Measurements from ENCODE around the gene KRT24. TPM values are rescaled to one million over a fixed set of nuclear protein-coding genes. Genes with fewer than 3 reads are reported as not detected.
A peak's percentile ranks its signal among the peaks of the same experiment; 100 is the strongest.

Gene KRT24
- polyA plus RNA-seq, 1 experiment, result not detected

DNA sequence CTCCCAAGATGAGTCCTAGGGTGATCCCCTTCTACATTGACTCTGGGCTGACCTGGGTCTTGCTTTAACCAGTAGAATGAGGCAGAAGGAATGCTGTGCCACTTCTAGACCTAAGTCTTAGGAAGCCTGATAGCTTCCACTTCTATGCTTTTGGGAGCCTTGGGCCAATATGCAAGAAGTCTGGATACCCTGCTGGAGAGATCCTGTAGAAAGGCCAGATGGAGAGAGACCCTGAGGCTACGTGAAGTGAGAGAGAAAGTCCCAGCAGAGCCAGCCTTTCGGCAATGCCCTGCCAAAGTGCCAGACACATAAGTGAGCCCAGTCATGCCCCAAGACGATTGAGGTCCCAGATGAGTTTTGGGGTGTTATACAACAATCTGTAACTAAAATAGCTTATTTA is 40.3 kb downstream of the KRT24 start:
- no peak for DNase-seq (ENCODE audit: low read depth, low spot score)
- ChIA-PET CTCF (no interaction called here), POLR2A (no interaction called here)
- Histone ChIP-seq H3K27me3 (ENCODE audit: control insufficient read depth, insufficient read depth, low read length) (peaks cover 30% of the 10 kb centered on the region), H3K27ac (ENCODE audit: low read depth, low read length) (no peak overlapping the region), H3K4me3 (ENCODE audit: low read depth, low read length) (no peak overlapping the region), H3K9me3 (ENCODE audit: control insufficient read depth, insufficient read depth, low read length) (no peaks in the 10 kb centered on the region)
- TF ChIP-seq, protein P1, sequence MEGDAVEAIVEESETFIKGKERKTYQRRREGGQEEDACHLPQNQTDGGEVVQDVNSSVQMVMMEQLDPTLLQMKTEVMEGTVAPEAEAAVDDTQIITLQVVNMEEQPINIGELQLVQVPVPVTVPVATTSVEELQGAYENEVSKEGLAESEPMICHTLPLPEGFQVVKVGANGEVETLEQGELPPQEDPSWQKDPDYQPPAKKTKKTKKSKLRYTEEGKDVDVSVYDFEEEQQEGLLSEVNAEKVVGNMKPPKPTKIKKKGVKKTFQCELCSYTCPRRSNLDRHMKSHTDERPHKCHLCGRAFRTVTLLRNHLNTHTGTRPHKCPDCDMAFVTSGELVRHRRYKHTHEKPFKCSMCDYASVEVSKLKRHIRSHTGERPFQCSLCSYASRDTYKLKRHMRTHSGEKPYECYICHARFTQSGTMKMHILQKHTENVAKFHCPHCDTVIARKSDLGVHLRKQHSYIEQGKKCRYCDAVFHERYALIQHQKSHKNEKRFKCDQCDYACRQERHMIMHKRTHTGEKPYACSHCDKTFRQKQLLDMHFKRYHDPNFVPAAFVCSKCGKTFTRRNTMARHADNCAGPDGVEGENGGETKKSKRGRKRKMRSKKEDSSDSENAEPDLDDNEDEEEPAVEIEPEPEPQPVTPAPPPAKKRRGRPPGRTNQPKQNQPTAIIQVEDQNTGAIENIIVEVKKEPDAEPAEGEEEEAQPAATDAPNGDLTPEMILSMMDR (IDR thresholded peaks at IDR 0.05; ENCODE audit: low read depth, low read length), result no peak

DNA sequence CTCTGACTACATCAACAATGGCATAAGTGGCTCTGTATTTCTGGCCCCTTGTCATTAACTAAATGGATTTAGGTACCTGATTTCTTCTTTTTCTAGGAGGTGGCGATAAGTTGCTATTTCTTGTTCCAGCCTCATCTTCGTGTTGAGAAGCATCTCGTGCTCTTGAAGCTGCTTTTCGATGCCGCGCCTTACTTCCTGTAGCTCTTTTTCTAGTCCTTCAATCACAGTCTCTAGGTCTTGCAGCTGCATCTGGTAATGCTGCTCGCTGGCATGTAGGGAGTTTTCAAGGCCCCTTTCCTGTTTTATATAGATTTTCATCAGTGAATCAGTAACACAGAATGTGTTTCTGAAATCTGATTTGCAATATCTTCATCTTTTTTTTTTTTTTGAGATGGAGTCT is 43.6 kb downstream of the KRT24 start:
- DNase-seq (ENCODE audit: low read depth, low spot score), result no peak
- H3K27ac ChIP-seq (ENCODE audit: low read depth, low read length), result no peak overlapping the region
- ChIA-PET CTCF (interaction anchor here (0.7 kb wide), 1 partner anchor 15 kb away, joined by 3 read pairs; no protein-coding TSS in a partner anchor), POLR2A (no interaction called here)
- H3K9me3 ChIP-seq (ENCODE audit: control insufficient read depth, insufficient read depth, low read length), result no peaks in the 10 kb centered on the region; the same call in 1 of the 2 replicates
- no peak overlapping the region for H3K4me3 ChIP-seq (ENCODE audit: low read depth, low read length)
- peaks cover 20% of the 10 kb centered on the region for H3K27me3 ChIP-seq (ENCODE audit: control insufficient read depth, insufficient read depth, low read length)
- TF ChIP-seq, protein P1 (IDR thresholded peaks at IDR 0.05; ENCODE audit: low read depth, low read length), result no peak

DNA sequence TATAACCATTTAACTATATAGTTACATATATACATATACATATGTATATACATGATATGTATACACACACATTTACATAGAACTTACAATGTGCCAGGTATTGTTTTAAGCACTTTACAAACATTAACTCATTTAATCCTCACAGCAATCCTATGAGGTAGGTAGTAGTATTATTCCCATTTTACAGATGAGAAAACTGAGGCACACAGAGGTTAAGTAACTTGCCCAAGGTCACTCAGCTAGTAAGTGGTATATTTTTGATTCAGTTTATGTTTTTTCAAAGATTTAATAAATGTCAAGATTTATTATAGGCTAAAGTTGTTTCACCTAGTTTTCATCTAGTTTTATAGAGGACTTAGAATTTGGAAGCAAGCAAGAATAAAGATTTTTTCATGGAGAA is 45.2 kb downstream of the KRT24 start:
- TF ChIP-seq, protein P1 (IDR thresholded peaks at IDR 0.05; ENCODE audit: low read depth, low read length), result no peak
- DNase-seq (ENCODE audit: low read depth, low spot score), result no peak
- ChIA-PET CTCF (no interaction called here), POLR2A (no interaction called here)
- Histone ChIP-seq H3K27ac (ENCODE audit: low read depth, low read length) (no peak overlapping the region), H3K9me3 (ENCODE audit: control insufficient read depth, insufficient read depth, low read length) (no peaks in the 10 kb centered on the region; the same call in 1 of the 2 replicates), H3K27me3 (ENCODE audit: control insufficient read depth, insufficient read depth, low read length) (peaks cover 12% of the 10 kb centered on the region), H3K4me3 (ENCODE audit: low read depth, low read length) (no peak overlapping the region)

DNA sequence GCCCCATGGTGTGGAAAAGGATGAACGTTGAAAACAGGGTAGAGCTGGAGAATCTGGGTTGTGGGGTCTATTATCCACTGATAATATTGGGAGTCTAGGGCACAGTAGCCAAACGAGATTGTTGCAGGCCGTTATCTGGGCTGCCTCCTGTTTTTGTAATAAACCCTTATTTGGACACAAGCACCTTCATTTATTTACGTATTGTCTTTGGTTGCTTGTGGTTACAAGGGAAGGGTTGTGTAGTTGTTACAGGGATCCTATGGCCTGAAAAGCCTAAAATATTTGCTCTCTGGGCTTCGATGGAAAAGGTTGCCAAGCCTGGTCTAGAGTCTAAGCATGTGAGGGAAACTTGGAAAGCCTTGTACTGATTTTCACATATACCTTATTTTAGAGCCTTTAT is 51.6 kb downstream of the KRT24 start:
- no peak for DNase-seq (ENCODE audit: low read depth, low spot score)
- H3K27me3 ChIP-seq (ENCODE audit: control insufficient read depth, insufficient read depth, low read length), result no peaks in the 10 kb centered on the region
- TF ChIP-seq, protein P1 (IDR thresholded peaks at IDR 0.05; ENCODE audit: low read depth, low read length), result no peak
- no peaks in the 10 kb centered on the region; the same call in 1 of the 2 replicates for H3K9me3 ChIP-seq (ENCODE audit: control insufficient read depth, insufficient read depth, low read length)
- H3K27ac ChIP-seq (ENCODE audit: low read depth, low read length), result no peak overlapping the region
- ChIA-PET POLR2A (no interaction called here), CTCF (no interaction called here)
- no peak overlapping the region for H3K4me3 ChIP-seq (ENCODE audit: low read depth, low read length)

DNA sequence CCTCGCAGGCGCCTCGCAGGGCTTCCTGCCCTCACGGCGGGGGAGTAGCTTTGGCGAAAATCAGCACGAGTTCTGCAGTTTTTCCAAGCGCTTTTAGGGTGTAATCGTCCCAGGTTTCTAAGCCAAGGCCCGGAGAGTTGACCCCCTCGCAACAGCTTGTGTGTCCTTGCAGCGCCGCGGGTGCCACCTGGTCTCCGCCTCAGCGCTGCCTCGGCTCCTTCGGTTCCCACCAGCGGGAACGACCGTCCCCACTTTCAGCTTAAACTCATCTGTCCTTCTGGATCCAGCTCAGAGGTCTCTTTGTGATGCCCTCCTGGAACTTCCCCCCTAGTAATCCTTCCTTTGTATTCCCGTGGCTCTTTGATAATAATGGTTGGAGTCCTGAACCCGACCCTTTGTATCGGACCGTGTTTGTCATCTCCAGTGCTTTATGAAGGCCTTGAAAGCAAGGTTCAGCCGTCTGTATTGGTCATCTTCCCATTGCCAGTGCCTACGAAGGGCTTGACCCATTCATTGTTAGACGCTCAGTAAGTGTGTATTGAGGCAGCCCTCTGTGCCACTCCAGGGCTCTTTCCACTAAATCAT is 55.1 kb downstream of the KRT24 start:
- no peaks in the 10 kb centered on the region for H3K9me3 ChIP-seq (ENCODE audit: control insufficient read depth, insufficient read depth, low read length)
- CTCF ChIA-PET, result interaction anchor here (1.6 kb wide), 1 partner anchor 29 kb away, joined by 3 read pairs; no protein-coding TSS in a partner anchor
- TF ChIP-seq, protein P1 (IDR thresholded peaks at IDR 0.05; ENCODE audit: low read depth, low read length), result no peak
- peak overlapping the region; percentile 86 for H3K4me3 ChIP-seq (ENCODE audit: low read depth, low read length)
- DNase-seq (ENCODE audit: low read depth, low spot score), result no peak
- peak overlapping the region; percentile 97 for H3K27ac ChIP-seq (ENCODE audit: low read depth, low read length)
- H3K27me3 ChIP-seq (ENCODE audit: control insufficient read depth, insufficient read depth, low read length), result no peaks in the 10 kb centered on the region
- POLR2A ChIA-PET, result interaction anchor here (1.0 to 1.2 kb wide), 2 partner anchors 170 to 1040 kb away, joined by 3 to 4 read pairs; partner anchors contain the start of gene EIF1

Other genes starting within 250 kb of the KRT24 start
- 0.07 and 0.10 TPM in 2 replicates for gene TNS4, start 202.1 kb downstream of the KRT24 start, polyA plus RNA-seq (2011; rRNA removed)
- gene CCR7, start 138.3 kb downstream of the KRT24 start, polyA plus RNA-seq (2011; rRNA removed), result 0.12 and 0.22 TPM in 2 replicates
- 93.3 and 111 TPM in 2 replicates for gene SMARCE1, start 55.9 kb downstream of the KRT24 start, polyA plus RNA-seq (2011; rRNA removed)
- gene KRT222, start 38.6 kb downstream of the KRT24 start, polyA plus RNA-seq (2011; rRNA removed), result not detected in 2 replicates
- not detected in 2 replicates for gene KRT25, start 51.6 kb upstream of the KRT24 start, polyA plus RNA-seq (2011; rRNA removed)
- gene KRT26, start 68.4 kb upstream of the KRT24 start, polyA plus RNA-seq (2011; rRNA removed), result not detected in 2 replicates
- gene KRT27, start 78.8 kb upstream of the KRT24 start, polyA plus RNA-seq (2011; rRNA removed), result not detected in 2 replicates
- not detected in 2 replicates for gene KRT28, start 96.2 kb upstream of the KRT24 start, polyA plus RNA-seq (2011; rRNA removed)
- gene KRT10, start 118.9 kb upstream of the KRT24 start, polyA plus RNA-seq (2011; rRNA removed), result 35.4 and 35.8 TPM in 2 replicates
- not detected in 2 replicates for gene KRT12, start 163.5 kb upstream of the KRT24 start, polyA plus RNA-seq (2011; rRNA removed)
- not detected in 2 replicates for gene KRT20, start 181.5 kb upstream of the KRT24 start, polyA plus RNA-seq (2011; rRNA removed)
- 0.06 TPM in 1 of 2 replicates, not detected in the other for gene KRT23, start 233.9 kb upstream of the KRT24 start, polyA plus RNA-seq (2011; rRNA removed)

Measured in AG04450 (cell line).